ENCODE measurements around the gene STRIT1.

STRIT1 gene

GRCh38 chr3:155317211-155317610 is 23.7 kb upstream of the STRIT1 start:
- in situ Hi-C loops (cut with MboI; ENCODE audit: low sequenced_read_pairs) = loop anchor here (25.0 kb wide), 1 partner anchor 980 kb away; no protein-coding TSS in a partner anchor

GRCh38 chr3:155316426-155316825 is 22.9 kb upstream of the STRIT1 start:
- in situ Hi-C loops (cut with MboI; ENCODE audit: low sequenced_read_pairs) = loop anchor here (25.0 kb wide), 1 partner anchor 979 kb away; no protein-coding TSS in a partner anchor

GRCh38 chr3:155313916-155314315 is 20.4 kb upstream of the STRIT1 start:
- in situ Hi-C loops (cut with MboI; ENCODE audit: low sequenced_read_pairs) = loop anchor here (25.0 kb wide), 1 partner anchor 977 kb away; no protein-coding TSS in a partner anchor

- in situ Hi-C loops (cut with MboI; ENCODE audit: low sequenced_read_pairs) = loop anchor here (25.0 kb wide), 1 partner anchor 976 kb away; no protein-coding TSS in a partner anchor
Observed at GRCh38 chr3:155313300-155313699, 19.8 kb upstream of the STRIT1 start.

- in situ Hi-C loops (cut with MboI; ENCODE audit: low sequenced_read_pairs) = loop anchor here (25.0 kb wide), 1 partner anchor 975 kb away; no protein-coding TSS in a partner anchor
Observed at GRCh38 chr3:155312781-155313180, 19.3 kb upstream of the STRIT1 start.

- in situ Hi-C loops (cut with MboI; ENCODE audit: low sequenced_read_pairs) = loop anchor here (25.0 kb wide), 1 partner anchor 972 kb away; no protein-coding TSS in a partner anchor
Observed at GRCh38 chr3:155309581-155309980, 16.1 kb upstream of the STRIT1 start.

GRCh38 chr3:155308831-155309230 is 15.3 kb upstream of the STRIT1 start:
- in situ Hi-C loops (cut with MboI; ENCODE audit: low sequenced_read_pairs) = loop anchor here (25.0 kb wide), 1 partner anchor 972 kb away; no protein-coding TSS in a partner anchor

GRCh38 chr3:155307183-155307582 is 13.7 kb upstream of the STRIT1 start:
- in situ Hi-C loops (cut with MboI; ENCODE audit: low sequenced_read_pairs) = loop anchor here (25.0 kb wide), 1 partner anchor 970 kb away; no protein-coding TSS in a partner anchor

GRCh38 chr3:155304394-155304793 is 10.9 kb upstream of the STRIT1 start:
- in situ Hi-C loops (cut with MboI; ENCODE audit: low sequenced_read_pairs) = loop anchor here (25.0 kb wide), 1 partner anchor 967 kb away; no protein-coding TSS in a partner anchor

GRCh38 chr3:155303540-155304097 is 10.1 kb upstream of the STRIT1 start:
- in situ Hi-C loops (cut with MboI; ENCODE audit: low sequenced_read_pairs) = loop anchor here (25.0 kb wide), 1 partner anchor 966 kb away; no protein-coding TSS in a partner anchor

- in situ Hi-C loops (cut with MboI; ENCODE audit: low sequenced_read_pairs) = loop anchor here (25.0 kb wide), 1 partner anchor 966 kb away; no protein-coding TSS in a partner anchor
Observed at GRCh38 chr3:155302891-155303290, 9.4 kb upstream of the STRIT1 start.

GRCh38 chr3:155302481-155302880 is 9.0 kb upstream of the STRIT1 start:
- in situ Hi-C loops (cut with MboI; ENCODE audit: low sequenced_read_pairs) = loop anchor here (25.0 kb wide), 1 partner anchor 965 kb away; no protein-coding TSS in a partner anchor

GRCh38 chr3:155297100-155297499 is 3.6 kb upstream of the STRIT1 start:
- in situ Hi-C loops (cut with MboI; ENCODE audit: low sequenced_read_pairs) = no loop called here

- in situ Hi-C loops (cut with MboI; ENCODE audit: low sequenced_read_pairs) = no loop called here
Observed at GRCh38 chr3:155296413-155296812, 2.9 kb upstream of the STRIT1 start.

GRCh38 chr3:155292693-155293092 is 790 bp downstream of the STRIT1 start:
- in situ Hi-C loops (cut with MboI; ENCODE audit: low sequenced_read_pairs) = no loop called here

- in situ Hi-C loops (cut with MboI; ENCODE audit: low sequenced_read_pairs) = no loop called here
Observed at GRCh38 chr3:155292133-155292532, 1.4 kb downstream of the STRIT1 start.

- in situ Hi-C loops (cut with MboI; ENCODE audit: low sequenced_read_pairs) = no loop called here
Observed at GRCh38 chr3:155286736-155287135, 6.7 kb downstream of the STRIT1 start.

GRCh38 chr3:155285936-155286335 is 7.5 kb downstream of the STRIT1 start:
- in situ Hi-C loops (cut with MboI; ENCODE audit: low sequenced_read_pairs) = no loop called here

GRCh38 chr3:155283092-155284056 is 10.1 kb downstream of the STRIT1 start:
- in situ Hi-C loops (cut with MboI; ENCODE audit: low sequenced_read_pairs) = no loop called here

- in situ Hi-C loops (cut with MboI; ENCODE audit: low sequenced_read_pairs) = no loop called here
Observed at GRCh38 chr3:155282385-155283091, 10.9 kb downstream of the STRIT1 start.

- in situ Hi-C loops (cut with MboI; ENCODE audit: low sequenced_read_pairs) = no loop called here
Observed at GRCh38 chr3:155281912-155282311, 11.6 kb downstream of the STRIT1 start.

All from HL-60/S4 (cell line).